HG02798 (cell line): ENCODE data around the gene DDX17.

Experiments used
- ATAC-seq: cut with Tn5 transposase; IDR thresholded peaks from one replicate; pipeline ENCODE4 v1.9.1; 2021; ENCODE audit warnings: mild to moderate bottlenecking; ENCODE audit not compliant: unreplicated experiment, poor library complexity

The DDX17 gene

DNA sequence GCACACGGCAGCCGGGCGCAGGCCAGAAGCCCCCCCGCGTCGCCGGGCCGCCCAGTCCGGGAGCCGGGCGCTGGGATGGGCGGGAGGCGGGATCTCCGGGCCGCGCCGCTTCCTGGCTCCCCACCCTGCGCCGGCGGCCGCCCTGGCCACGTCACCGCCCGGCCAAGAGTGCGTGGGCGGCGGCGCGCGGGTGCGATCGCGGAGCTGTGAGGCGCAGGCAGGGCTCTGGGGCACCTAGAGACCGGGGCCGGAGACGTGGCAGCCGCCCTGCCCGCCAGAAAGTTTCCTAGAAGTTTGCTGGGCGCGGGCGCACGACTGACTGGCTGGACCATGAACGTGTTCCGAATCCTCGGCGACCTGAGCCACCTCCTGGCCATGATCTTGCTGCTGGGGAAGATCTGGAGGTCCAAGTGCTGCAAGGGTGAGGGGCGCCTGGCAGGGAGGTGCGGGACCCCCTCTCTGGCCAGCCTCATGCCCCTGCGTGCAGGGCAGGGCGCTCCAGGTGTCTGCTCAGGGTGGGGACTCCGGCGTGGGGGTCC, 38.1 kb downstream of the DDX17 start, which contains the start of gene KDELR3:
KDELR3 (plus strand) TSS at position 193 of the 539 bp plus-strand sequence; CDS start at position 331, 138 bp downstream.
- ATAC-seq: no peak

DNA sequence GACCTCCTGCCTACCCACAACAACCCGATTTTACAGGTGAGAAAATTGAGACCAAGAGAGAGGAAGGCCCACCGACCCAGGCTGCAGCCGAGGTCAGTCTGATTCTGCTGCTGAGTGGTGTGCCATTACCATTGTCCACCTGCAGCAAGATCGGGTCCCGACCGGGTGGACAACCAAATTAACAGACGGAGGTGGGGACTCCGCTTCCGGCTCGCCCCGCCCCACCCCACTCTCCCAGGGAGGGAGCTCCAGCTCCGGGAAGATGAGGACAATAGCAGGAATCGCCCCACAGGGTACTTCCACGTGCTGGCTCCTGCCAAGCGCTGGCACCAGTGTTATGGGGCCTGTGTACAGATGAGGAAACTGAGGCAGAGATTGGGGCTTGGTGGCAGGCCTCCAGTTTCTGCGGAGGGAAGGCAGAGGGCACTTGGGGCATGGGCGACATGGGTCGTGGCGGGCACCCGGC, 38.6 kb downstream of the DDX17 start:
- no peak for ATAC-seq

DNA sequence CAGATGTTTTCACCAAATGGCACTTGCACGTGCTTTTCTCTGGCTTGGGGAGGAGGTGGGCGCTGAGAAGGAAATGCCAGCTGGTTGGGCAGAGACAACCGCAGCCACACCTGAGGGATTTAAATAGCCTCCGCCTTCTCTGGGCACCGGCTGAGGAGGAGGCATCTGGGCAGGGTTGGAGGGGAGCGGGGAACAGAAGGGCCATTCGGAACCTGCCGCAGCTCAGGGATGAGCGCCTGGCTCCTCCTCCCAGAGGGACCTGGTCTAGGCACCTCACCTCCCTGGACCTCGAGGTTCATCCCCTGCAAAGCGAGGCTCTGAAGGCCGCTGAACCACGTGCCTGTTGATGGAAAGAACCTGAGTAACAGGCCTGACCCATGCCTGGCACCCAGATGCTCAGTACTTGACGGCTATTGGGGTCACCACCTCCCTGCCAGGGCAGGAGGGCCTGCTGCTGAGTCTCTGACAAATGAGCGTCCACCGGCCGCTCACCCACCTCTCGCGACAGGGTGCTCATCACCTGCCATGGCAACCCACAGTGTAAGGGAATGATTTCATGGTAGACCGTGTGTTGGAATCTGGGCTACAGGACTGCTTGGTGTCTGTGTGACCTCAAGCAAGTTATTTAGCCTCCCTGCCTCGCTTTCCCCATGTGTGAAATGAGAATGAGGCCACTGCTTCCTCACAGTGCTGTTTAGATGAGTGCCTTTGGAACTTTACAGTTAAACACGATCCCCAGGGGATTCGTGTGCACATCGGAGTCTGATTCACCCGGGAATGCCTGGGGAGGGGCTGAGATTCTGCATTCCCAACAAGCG, 40.2 kb downstream of the DDX17 start:
- ATAC-seq: no peak

DNA sequence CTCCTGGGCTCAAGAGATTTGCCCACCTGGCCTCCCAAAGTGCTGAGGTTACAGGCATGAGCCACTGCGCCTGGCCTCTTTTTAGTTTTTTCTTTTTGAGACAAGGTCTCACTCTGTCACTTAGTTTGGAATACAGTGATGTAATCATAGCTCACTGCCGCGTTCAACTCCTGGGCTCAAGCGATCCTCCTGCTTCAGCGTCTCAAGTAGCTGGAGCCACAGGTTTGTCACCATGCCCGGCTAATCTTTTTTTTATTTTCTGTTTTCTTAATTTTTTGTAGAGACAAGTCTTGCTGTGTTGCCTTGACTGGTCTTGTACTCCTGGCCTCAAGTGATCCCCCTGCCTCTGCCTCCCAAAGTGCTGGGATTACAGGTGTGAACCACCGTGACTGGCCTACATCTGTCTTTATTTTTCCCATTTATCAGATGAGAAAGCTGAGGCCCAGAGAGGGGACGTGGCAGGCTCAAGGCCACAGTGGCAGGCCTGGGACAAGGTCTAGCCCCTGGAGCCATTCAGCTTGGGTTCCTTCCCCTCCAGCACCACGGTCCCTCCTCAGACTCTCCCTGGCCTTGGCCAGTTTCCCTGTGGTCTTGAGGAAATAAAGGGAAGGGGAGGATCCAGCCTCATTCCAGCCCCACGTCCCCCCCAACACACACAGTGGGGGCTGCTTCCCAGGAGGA, 41.0 kb downstream of the DDX17 start:
- ATAC-seq: no peak

- ATAC-seq: no peak
Observed at GRCh38 chr22:38462960-38463784, 42.9 kb downstream of the DDX17 start.

- no peak for ATAC-seq
Observed at GRCh38 chr22:38461414-38462081, 44.6 kb downstream of the DDX17 start.

- no peak for ATAC-seq
Observed at GRCh38 chr22:38461057-38461413, 45.1 kb downstream of the DDX17 start.

DNA sequence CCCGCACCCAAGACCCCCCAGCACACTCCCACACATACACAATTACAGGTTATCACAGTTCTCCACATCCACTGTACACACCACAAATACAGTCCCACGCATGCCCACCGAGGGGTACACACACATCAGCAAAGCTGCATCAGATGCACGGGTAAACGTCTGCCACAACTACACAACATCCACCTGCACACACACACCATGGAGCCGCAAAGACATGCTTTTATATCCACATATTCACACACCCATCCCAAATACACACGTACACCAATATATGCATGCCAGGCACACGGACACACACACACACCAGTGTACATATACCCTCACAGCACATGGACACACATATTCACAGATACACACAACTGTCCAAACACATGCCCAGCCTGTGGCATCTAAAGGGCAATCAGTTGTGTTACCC, 45.7 kb downstream of the DDX17 start:
- ATAC-seq: no peak

DNA sequence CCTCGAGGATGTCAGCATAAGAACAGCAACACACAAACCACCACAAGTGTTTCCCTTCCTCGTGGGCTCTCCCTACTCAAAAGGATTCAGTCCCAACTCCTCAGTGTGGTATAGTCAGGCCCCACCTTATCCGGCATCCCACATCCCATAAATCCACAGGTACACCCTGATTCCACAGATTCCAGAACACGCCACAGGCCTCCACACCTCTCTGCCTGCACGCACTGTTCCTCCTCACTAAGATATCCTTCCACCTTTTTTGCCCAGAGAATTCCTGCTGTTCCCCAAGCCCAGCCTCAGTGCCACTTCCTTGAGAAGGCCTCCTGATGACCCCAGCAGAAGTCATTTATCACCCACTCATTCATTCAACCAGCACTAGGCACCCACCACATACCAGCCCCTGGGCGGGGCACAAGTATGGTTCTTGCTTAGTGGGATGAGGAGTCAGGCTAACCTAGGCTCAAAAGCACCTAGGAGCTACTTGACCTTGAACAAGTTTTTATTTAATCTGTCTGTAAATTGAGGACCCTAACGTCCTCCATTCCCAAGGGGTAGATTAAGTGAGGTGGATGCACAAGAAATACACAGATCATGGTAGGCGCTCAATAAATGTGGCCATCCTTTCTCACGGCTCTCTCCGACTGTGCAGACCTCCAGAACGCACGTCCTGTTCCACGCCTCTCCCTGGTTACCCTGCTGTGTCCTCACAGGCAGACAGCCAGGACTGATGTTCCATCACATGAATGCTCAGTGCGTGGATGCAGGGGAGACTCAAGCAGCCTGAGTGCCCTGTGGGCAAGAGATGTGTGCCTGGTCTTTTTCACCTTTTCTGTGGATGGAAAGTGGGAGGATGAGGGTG, 49.0 kb downstream of the DDX17 start:
- ATAC-seq: no peak

DNA sequence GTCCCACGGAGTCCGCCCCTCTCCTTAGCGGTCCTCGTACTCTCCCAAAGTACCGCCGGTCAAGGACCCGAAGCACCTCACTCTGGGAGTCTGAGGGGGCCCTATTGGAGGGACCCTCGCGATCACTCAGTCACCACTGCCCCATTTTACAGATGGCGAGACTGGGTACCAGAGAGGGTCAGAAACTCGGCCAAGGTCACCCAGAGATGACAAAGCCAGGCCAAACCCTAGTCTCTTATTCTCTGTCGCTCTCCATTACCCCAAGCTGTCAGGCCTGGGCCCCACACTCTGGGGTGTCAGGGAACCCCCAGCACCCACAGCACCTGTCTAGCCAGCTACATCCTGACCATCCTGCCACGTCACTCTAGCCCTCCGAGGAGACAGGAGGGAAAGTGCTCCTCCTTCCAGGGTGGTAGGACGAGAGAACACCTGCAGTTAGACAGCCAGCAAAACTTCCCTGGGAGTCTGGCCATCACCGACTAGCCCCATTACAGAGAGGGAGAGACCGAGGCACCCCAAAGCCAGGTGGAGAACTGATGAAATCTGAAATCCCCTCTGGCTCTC, 49.8 kb downstream of the DDX17 start:
- ATAC-seq: no peak

- no peak for ATAC-seq
Observed at GRCh38 chr22:38455530-38456271, 50.4 kb downstream of the DDX17 start.

- ATAC-seq: no peak
Observed at GRCh38 chr22:38455076-38455529, 51.0 kb downstream of the DDX17 start, which contains the start of gene KCNJ4. Gene KCNJ4 (minus strand): TSS chr22:38455199. CDS start chr22:38428132, 27,067 bp downstream.

DNA sequence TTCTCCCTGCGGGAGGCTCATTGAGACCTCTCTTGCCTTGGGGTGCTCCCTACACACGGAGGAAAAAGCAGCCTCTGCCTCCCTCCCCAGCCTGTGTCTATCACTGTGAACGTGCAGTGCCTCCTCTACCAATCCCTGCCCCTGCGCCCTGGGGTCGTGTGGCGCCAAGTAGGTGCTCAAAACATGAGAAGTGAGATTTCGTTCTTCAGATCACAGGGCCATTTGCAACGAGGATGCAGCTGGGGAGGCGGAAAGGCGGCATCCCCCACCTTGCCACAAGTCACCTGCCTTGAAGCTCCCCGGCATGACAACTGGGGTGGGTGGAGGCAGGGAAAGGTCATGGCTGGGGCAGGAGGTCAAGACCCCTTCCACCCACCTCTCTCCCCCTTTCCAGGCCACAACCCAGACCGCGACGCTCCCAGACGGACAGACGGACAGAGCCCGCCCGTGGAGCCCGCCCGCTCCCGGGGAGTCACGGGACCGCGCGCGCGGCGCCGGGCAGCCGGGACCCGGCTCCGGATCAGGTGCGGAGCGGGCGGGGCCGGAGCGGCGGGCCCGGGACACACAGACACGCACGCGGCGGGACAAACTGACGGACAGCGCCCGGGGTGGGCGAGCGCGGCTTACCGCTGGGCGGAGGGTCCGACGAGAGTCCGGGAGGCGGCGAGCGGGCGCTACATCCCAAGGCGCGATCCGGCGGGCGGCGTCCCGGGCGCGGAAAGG, 51.6 kb downstream of the DDX17 start:
- ATAC-seq: no peak

GRCh38 chr22:38453996-38454352, 52.1 kb downstream of the DDX17 start:
- ATAC-seq: no peak

DNA sequence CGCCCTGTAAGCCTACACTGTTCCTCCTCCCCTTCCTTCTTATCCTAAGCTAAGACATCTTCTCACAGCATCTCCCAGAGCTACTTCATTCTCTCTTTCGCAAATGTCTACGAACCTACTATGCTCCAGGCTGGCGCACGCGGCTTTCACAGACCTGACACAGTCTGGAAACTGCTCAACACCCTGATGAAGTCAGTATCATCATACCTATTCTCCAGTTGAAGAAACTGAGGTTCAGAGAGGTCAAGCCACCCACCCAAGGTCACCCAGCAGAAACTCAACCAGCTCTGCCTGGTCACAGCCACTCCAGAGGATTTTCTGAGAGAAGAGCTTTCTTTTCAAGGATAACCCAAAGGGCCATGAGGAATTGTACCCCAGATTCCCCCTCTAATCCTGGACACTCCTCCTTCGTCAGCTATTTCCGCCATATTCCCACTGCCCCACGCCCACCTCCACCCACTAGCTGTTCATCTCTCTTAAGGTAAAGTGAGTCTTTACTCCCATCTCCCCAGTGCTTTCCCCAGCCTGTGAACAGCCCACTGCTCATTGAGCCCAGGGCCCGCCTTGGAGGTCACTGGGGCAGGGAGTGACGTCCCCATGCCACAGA, 52.9 kb downstream of the DDX17 start:
- ATAC-seq: no peak

GRCh38 chr22:38452373-38453065, 53.6 kb downstream of the DDX17 start:
- no peak for ATAC-seq
